Panc1 (cell line): Measurements from ENCODE around the gene CCND3.

ENCODE experiments used
- CTCF ChIP-seq: fragments of 450-650 bp; IDR thresholded peaks from 2 replicates; pipeline ENCODE4 v1.5.1; 2017; ENCODE audit warnings: mild to moderate bottlenecking
- POLR2AphosphoS5 ChIP-seq: IDR thresholded peaks from 2 replicates; pipeline ENCODE4 v1.6.1; 2012; ENCODE audit warnings: mild to moderate bottlenecking, low read depth, low read length, moderate library complexity
- REST ChIP-seq, 2 experiments: IDR thresholded peaks; 2 replicates each; pipeline ENCODE4 v1.6.1; 2011 to 2012; ENCODE audit warnings: low read depth in 2 of 2, control low read depth in 1 of 2, low read length in 1 of 2, mild to moderate bottlenecking in 1 of 2, moderate library complexity in 1 of 2; ENCODE audit not compliant: insufficient read depth in 1 of 2

- TF ChIP-seq CTCF (no peak), REST (IDR thresholded peaks at IDR 0.05; ENCODE audit: insufficient read depth in 1 of 2, low read depth in 2 of 2, low read length in 1 of 2) (no peak), POLR2AphosphoS5 (peak; percentile 79)
These were observed at the start of gene CCND3 for GRCh38 chr6:41941280-41942066.
